CD14-positive monocyte (primary cell): ENCODE data around the gene HSBP1. TPM values are rescaled to one million over a fixed set of nuclear protein-coding genes. Genes with fewer than 3 reads are reported as not detected.

Experiments
- DNase-seq, 3 donors: peaks; one replicate each; pipeline ENCODE4 v3.0.0-alpha.2; 2011 to 2022
- H2AFZ ChIP-seq: 2 replicates; pipeline ENCODE4 v1.6.0; 2012; ENCODE audit warnings: mild to moderate bottlenecking, low read depth, low read length, inconsistent platforms; ENCODE audit not compliant: insufficient read depth, poor library complexity, severe bottlenecking
- H3K27ac ChIP-seq, 2 donors: 1 replicate in 1 of 2; 2 replicates in 1 of 2; pipeline ENCODE4 v1.5.1; 2012 to 2013; ENCODE audit warnings: low read length in 2 of 2, control low read depth in 1 of 2, inconsistent platforms in 1 of 2, low read depth in 1 of 2, mild to moderate bottlenecking in 1 of 2
- H3K27me3 ChIP-seq, 2 donors: one replicate each; pipeline versions ENCODE4 v1.6.0 to v1.6.1; 2011 to 2013; ENCODE audit warnings: low read length in 2 of 2; ENCODE audit not compliant: control insufficient read depth in 2 of 2, insufficient read depth in 2 of 2
- H3K36me3 ChIP-seq, 2 donors: replicated peaks in 1 of 2; 1 replicate in 1 of 2; 2 replicates in 1 of 2; pipeline versions ENCODE4 v1.5.1 to v1.6.1; 2012 to 2013; ENCODE audit warnings: low read length in 2 of 2, control low read depth in 1 of 2, inconsistent platforms in 1 of 2, mild to moderate bottlenecking in 1 of 2; ENCODE audit not compliant: insufficient read depth in 2 of 2, control insufficient read depth in 1 of 2
- H3K4me1 ChIP-seq, 2 donors: 1 replicate in 1 of 2; 2 replicates in 1 of 2; pipeline versions ENCODE4 v1.5.1 to v1.6.1; 2012 to 2013; ENCODE audit warnings: low read length in 2 of 2, control low read depth in 1 of 2, inconsistent platforms in 1 of 2, mild to moderate bottlenecking in 1 of 2, moderate library complexity in 1 of 2; ENCODE audit not compliant: insufficient read depth in 2 of 2, control insufficient read depth in 1 of 2
- H3K4me2 ChIP-seq: replicated peaks from 2 replicates; pipeline ENCODE3; 2012; ENCODE audit warnings: low read length, moderate library complexity, mild to moderate bottlenecking; ENCODE audit not compliant: poor library complexity, severe bottlenecking; ENCODE audit errors: extremely low read depth
- H3K4me3 ChIP-seq, 3 experiments: fragments of 200-600 bp in 1 of 3; sonication (generic) in 1 of 3; replicated peaks in 1 of 3; 1 replicate in 2 of 3; 2 replicates in 1 of 3; pipeline ENCODE4 v1.5.1; 2011 to 2013; ENCODE audit warnings: low read length in 3 of 3, mild to moderate bottlenecking in 3 of 3, control low read depth in 2 of 3, low read depth in 2 of 3, inconsistent platforms in 1 of 3, moderate library complexity in 1 of 3
- H3K79me2 ChIP-seq: 2 replicates; pipeline ENCODE4 v1.6.0; 2012; ENCODE audit warnings: mild to moderate bottlenecking, control low read depth, inconsistent platforms, low read length, moderate library complexity; ENCODE audit not compliant: insufficient read depth
- H3K9ac ChIP-seq: 2 replicates; pipeline ENCODE4 v1.6.0; 2017; ENCODE audit warnings: low read length, mild to moderate bottlenecking; ENCODE audit not compliant: insufficient read depth, poor library complexity, severe bottlenecking
- H3K9me3 ChIP-seq, 2 donors: replicated peaks in 1 of 2; 1 replicate in 1 of 2; 2 replicates in 1 of 2; pipeline versions ENCODE4 v1.5.1 to v1.6.1; 2012 to 2013; ENCODE audit warnings: low read length in 2 of 2, control low read depth in 1 of 2; ENCODE audit not compliant: control insufficient read depth in 1 of 2, insufficient read depth in 1 of 2
- H4K20me1 ChIP-seq: 2 replicates; pipeline ENCODE4 v1.6.0; 2012; ENCODE audit warnings: mild to moderate bottlenecking, low read length, control low read depth, moderate library complexity; ENCODE audit not compliant: insufficient read depth
- H3K27ac Mint-ChIP-seq, 7 donors: one replicate each; pipeline ENCODE4 v1.8.0; 2020; ENCODE audit warnings: mild to moderate bottlenecking in 7 of 7, mixed read lengths in 7 of 7, moderate library complexity in 6 of 7, inconsistent platforms in 2 of 7
- H3K27me3 Mint-ChIP-seq, 3 donors: one replicate each; pipeline ENCODE4 v1.8.0; 2021 to 2022; ENCODE audit warnings: low read depth in 3 of 3, mild to moderate bottlenecking in 3 of 3, mixed read lengths in 3 of 3, moderate library complexity in 3 of 3, inconsistent platforms in 1 of 3
- H3K36me3 Mint-ChIP-seq, 2 donors: one replicate each; pipeline ENCODE4 v1.8.0; 2020; ENCODE audit warnings: mixed read lengths in 2 of 2, inconsistent platforms in 1 of 2, mild to moderate bottlenecking in 1 of 2
- H3K4me1 Mint-ChIP-seq: one replicate; pipeline ENCODE4 v1.8.0; 2020; ENCODE audit warnings: mild to moderate bottlenecking, mixed read lengths
- H3K4me3 Mint-ChIP-seq, 2 donors: one replicate each; pipeline ENCODE4 v1.8.0; 2020; ENCODE audit warnings: mild to moderate bottlenecking in 2 of 2, mixed read lengths in 2 of 2, moderate library complexity in 1 of 2
- H3K9me3 Mint-ChIP-seq, 7 donors: one replicate each; pipeline ENCODE4 v1.8.0; 2020 to 2022; ENCODE audit warnings: mixed read lengths in 7 of 7, mild to moderate bottlenecking in 6 of 7, moderate library complexity in 6 of 7, inconsistent platforms in 2 of 7
- CTCF ChIP-seq: fragments of 200-600 bp; IDR thresholded peaks from one replicate; pipeline ENCODE4 v1.8.0; 2022; ENCODE audit warnings: antibody characterized with exemption, mild to moderate bottlenecking
- WGBS: methylation state at CpG from one replicate; pipeline ENCODE4 v1.1.5; 2013; ENCODE audit warnings: missing lambda C conversion rate; ENCODE audit not compliant: insufficient coverage; 5-methylcytosine and 5-hydroxymethylcytosine counted together
- intact Hi-C, 2 donors: fragments of 100-400 bp; cut with micrococcal nuclease; formaldehyde crosslinking; loops; one replicate each; pipeline versions ENCODE4 v1.15.0 to v1.15.1; 2023
- polyA minus RNA-seq: library from RNA; depleted of rRNA, polyadenylated mRNA; stranded (reverse); fragments of >200 nt; gene quantifications from 2 replicates; pipeline ENCODE4 v1.2.3, GENCODE V29; 2012
- polyA plus RNA-seq, 3 donors: library from polyadenylated mRNA; depleted of rRNA in 1 of 3; unstranded in 2 of 3; stranded (reverse) in 1 of 3; fragments of 300-500 nt in 2 of 3; fragments of >200 nt in 1 of 3; fragmentation: Illumina TruSeq in 2 of 3; gene quantifications; 1 replicate in 2 of 3; 2 replicates in 1 of 3; pipeline ENCODE4 v1.2.3, GENCODE V29; 2012 to 2021
- total RNA-seq, 12 experiments: library from RNA in 1 of 12; stranded (reverse) in 1 of 12; fragments of 120-200 nt in 1 of 12; gene quantifications; one replicate each; pipeline ENCODE4 v1.2.4 and lab custom pipeline; 2013 to 2026; ENCODE audit warnings: mixed read lengths in 6 of 12, inconsistent platforms in 1 of 12

HSBP1 gene
- total RNA-seq (2013): 163 TPM
- polyA plus RNA-seq (100 to 1,000 TPM in 2 of 3 donors, 10 to 100 TPM in 1; 16.9 to 194 (median 178) TPM), polyA minus RNA-seq (55.0 and 88.6 TPM in 2 replicates), total RNA-seq (lab: John Stamatoyannopoulos, UW) (14.7 to 86.6 (median 56.7) reads per million in 11 experiments)

GRCh38 chr16:83807710-83808572, at the start of gene HSBP1:
Gene HSBP1 (plus strand): TSS chr16:83807978. CDS start chr16:83808077, 99 bp downstream.
- H3K36me3 ChIP-seq: peaks cover 24 to 35% of the 10 kb centered on the region in 2 donors
- H2AFZ ChIP-seq: peak within 1 kb of the TSS; percentile 94
- Mint-ChIP-seq H3K9me3 (peaks cover 0 to 7% (median 2%) of the 10 kb centered on the region in 7 donors), H3K36me3 (peaks cover 42 to 45% of the 10 kb centered on the region in 2 donors), H3K4me1 (peaks cover 68% of the 10 kb centered on the region), H3K4me3 (peak within 1 kb of the TSS; percentile 96 to 97), H3K27me3 (no peaks in the 10 kb centered on the region), H3K27ac (peak within 1 kb of the TSS; percentile 93 to 99 (median 98))
- peaks cover 38% of the 10 kb centered on the region for H4K20me1 ChIP-seq
- no peaks in the 10 kb centered on the region for H3K9me3 ChIP-seq
- peak; percentile 95 to 96 (median 96) for DNase-seq
- peak within 1 kb of the TSS; percentile 97 for H3K4me2 ChIP-seq
- peak within 1 kb of the TSS; percentile 61 to 94 (median 62) for H3K4me3 ChIP-seq
- H3K79me2 ChIP-seq: peaks cover 35% of the 10 kb centered on the region
- peaks cover 52 to 61% of the 10 kb centered on the region in 2 donors for H3K4me1 ChIP-seq
- TF ChIP-seq CTCF: no peak
- H3K27ac ChIP-seq: peak within 1 kb of the TSS; percentile 90 to 93
- no peaks in the 10 kb centered on the region for H3K27me3 ChIP-seq
- intact Hi-C loops: loop anchor here (5.0 kb wide), 1 partner anchor 66 kb away; no protein-coding TSS in a partner anchor
- under 1% methylated on average over 48 of the region's 76 CpGs for WGBS
- H3K9ac ChIP-seq: peak within 1 kb of the TSS; percentile 95

GRCh38 chr16:83762141-83762991, 45.4 kb upstream of the HSBP1 start:
- peaks cover 0 to 12% (median 3%) of the 10 kb centered on the region in 7 donors for H3K9me3 Mint-ChIP-seq
- no peak for TF ChIP-seq CTCF

More at GRCh38 chr16:83762141-83762991, 45.4 kb upstream of the HSBP1 start:
- Mint-ChIP-seq H3K4me1 (no peaks in the 10 kb centered on the region), H3K27me3 (peaks cover 0 to 2% (median 2%) of the 10 kb centered on the region in 3 donors), H3K4me3 (no peak overlapping the region), H3K27ac (no peak overlapping the region), H3K36me3 (no peaks in the 10 kb centered on the region)
- Histone ChIP-seq H3K4me1 (no peaks in the 10 kb centered on the region), H3K4me2 (no peak overlapping the region), H3K4me3 (no peak overlapping the region), H3K27me3 (no peaks in the 10 kb centered on the region), H3K79me2 (no peaks in the 10 kb centered on the region), H3K9me3 (no peaks in the 10 kb centered on the region), H2AFZ (no peak overlapping the region), H3K36me3 (no peaks in the 10 kb centered on the region), H4K20me1 (no peaks in the 10 kb centered on the region), H3K9ac (no peak overlapping the region), H3K27ac (no peak overlapping the region)
- WGBS: 83% methylated on average over 7 of the region's 11 CpGs
- DNase-seq: no peak
- intact Hi-C loops: no loop called here
